ENCODE measurements around the gene PYGL.
"Not testable (repeated sequence)": the region's sequence is repeated elsewhere in the genome, so short reads cannot be mapped to it uniquely, and the experiment has no call there.

Gene PYGL

DNA sequence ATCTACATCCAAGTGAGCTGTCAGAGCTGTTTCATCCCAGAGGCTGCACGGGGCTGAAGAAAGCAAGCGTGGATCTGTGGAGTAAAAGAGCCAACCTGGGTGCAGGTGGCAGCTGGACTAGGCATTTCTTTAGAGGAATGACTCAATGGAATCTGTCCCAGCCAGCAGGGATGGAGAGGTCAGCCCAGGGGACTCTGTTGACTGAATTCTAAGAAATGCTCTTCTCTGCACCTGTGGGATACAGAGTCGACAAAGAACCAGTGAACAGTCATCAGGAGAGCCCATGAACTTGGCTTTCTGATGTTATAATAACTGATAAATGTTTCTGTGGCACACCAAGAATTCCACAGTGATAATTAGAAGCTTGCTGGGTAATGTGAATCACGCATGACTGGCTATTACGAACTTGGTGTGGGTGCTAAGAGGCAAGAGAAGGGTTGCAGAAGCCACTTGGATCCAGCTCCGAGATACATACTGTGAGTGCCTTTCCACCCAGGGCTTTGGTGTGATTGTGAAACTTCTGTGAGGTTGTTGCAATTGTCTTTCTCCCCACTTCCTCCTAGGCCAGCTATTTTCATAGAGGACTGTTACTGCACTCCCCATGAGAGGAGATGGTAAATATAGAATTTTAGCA, 16.2 kb downstream of the PYGL start:
- TF ChIP-seq, protein P1, sequence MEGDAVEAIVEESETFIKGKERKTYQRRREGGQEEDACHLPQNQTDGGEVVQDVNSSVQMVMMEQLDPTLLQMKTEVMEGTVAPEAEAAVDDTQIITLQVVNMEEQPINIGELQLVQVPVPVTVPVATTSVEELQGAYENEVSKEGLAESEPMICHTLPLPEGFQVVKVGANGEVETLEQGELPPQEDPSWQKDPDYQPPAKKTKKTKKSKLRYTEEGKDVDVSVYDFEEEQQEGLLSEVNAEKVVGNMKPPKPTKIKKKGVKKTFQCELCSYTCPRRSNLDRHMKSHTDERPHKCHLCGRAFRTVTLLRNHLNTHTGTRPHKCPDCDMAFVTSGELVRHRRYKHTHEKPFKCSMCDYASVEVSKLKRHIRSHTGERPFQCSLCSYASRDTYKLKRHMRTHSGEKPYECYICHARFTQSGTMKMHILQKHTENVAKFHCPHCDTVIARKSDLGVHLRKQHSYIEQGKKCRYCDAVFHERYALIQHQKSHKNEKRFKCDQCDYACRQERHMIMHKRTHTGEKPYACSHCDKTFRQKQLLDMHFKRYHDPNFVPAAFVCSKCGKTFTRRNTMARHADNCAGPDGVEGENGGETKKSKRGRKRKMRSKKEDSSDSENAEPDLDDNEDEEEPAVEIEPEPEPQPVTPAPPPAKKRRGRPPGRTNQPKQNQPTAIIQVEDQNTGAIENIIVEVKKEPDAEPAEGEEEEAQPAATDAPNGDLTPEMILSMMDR (IDR thresholded peaks at IDR 0.05; ENCODE audit: borderline replicate concordance, control extremely low read depth, extremely low read depth, insufficient read depth, missing control alignments) = no peak
- peak; percentile 38 for DNase-seq (ENCODE audit: low spot score)
- in situ Hi-C loops (cut with MboI; ENCODE audit: low sequenced_read_pairs, unreplicated experiment) = no loop called here

DNA sequence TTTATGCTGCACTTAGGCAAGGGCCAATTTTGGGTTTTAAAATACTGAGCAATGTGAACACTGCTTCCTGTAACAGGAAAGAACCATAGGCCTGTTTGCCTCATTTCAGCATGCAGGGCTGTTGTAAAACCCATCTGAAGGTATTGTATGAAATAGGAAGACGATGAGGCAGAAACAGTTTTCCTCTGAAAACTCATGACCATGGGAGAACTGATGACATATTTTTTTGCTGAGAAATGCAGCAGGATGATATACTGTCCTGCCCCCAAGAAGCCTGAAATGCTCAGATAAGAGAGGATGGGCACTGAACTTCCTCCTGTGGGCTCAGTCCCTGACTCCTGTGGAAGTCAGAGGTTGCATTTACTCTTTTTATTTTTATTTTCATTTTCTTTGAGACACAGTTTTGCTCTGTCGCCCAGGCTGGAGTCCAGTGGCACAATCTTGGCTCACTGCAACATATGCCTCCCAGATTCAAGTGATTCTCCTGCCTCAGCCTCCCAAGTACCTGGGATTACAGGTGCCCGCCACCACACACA, 17.4 kb downstream of the PYGL start:
- in situ Hi-C loops (cut with MboI; ENCODE audit: low sequenced_read_pairs, unreplicated experiment) = no loop called here
- TF ChIP-seq, protein P1 (IDR thresholded peaks at IDR 0.05; ENCODE audit: borderline replicate concordance, control extremely low read depth, extremely low read depth, insufficient read depth, missing control alignments) = no peak
- no peak for DNase-seq (ENCODE audit: low spot score)

DNA sequence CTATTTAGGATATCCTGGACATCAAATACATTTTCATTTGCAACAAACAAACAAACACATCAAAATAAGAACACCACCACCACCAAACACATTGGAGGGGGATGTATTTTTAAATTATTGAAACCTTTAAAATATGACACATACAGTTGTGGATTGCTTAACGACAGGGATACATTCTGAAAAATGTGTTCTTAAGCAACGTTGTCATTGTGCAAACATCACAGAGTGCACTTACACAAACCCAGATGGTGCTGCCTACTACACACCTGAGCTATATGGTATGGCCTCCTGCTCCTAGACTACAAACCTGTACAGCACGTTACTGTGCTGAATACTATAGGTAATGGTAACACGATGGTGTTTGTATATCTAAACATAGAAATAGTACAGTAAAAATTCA, 19.4 kb downstream of the PYGL start:
- in situ Hi-C loops (cut with MboI; ENCODE audit: low sequenced_read_pairs, unreplicated experiment) = no loop called here
- no peak for DNase-seq (ENCODE audit: low spot score)
- TF ChIP-seq, protein P1 (IDR thresholded peaks at IDR 0.05; ENCODE audit: borderline replicate concordance, control extremely low read depth, extremely low read depth, insufficient read depth, missing control alignments) = no peak

DNA sequence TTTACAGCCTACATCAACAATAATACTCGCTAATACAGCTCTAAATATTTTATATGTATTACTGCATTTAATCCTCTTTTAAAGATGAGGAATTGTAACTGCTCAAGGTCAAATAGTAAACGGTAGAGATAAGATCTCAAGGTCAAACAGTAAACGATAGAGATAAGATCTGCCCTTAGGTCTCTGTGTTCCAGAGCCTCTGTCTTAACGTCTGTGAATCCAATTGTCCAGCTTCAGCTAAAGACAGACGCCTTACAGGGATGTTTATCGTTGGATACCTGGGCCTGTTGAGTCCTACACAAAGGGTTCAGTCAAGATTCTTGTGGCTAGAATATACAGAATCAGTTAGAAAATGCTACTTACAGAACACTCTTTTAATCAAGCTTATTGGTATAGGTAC, 20.0 kb downstream of the PYGL start:
- in situ Hi-C loops (cut with MboI; ENCODE audit: low sequenced_read_pairs, unreplicated experiment) = no loop called here
- no peak for DNase-seq (ENCODE audit: low spot score)
- TF ChIP-seq, protein P1 (IDR thresholded peaks at IDR 0.05; ENCODE audit: borderline replicate concordance, control extremely low read depth, extremely low read depth, insufficient read depth, missing control alignments) = no peak

DNA sequence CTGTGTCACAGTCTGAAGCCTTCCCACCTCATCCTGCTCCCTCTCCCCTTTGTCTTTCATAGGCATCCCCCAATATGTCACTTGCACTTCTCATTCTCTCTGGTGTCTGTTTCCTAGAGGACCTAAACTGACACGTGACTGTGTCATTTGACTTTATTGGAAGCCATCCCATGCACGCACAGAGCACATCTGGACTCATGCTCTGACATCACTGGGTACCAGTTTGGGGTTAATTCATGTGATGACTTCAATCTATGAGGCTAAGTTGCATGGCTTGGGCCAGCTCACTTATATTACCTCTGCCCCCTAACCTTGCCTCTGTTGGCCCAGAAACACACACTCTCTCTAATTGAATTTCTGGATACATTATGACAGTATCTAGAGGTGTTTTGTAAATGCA, 21.5 kb downstream of the PYGL start:
- TF ChIP-seq, protein P1 (IDR thresholded peaks at IDR 0.05; ENCODE audit: borderline replicate concordance, control extremely low read depth, extremely low read depth, insufficient read depth, missing control alignments) = no peak
- DNase-seq (ENCODE audit: low spot score) = no peak
- in situ Hi-C loops (cut with MboI; ENCODE audit: low sequenced_read_pairs, unreplicated experiment) = no loop called here

DNA sequence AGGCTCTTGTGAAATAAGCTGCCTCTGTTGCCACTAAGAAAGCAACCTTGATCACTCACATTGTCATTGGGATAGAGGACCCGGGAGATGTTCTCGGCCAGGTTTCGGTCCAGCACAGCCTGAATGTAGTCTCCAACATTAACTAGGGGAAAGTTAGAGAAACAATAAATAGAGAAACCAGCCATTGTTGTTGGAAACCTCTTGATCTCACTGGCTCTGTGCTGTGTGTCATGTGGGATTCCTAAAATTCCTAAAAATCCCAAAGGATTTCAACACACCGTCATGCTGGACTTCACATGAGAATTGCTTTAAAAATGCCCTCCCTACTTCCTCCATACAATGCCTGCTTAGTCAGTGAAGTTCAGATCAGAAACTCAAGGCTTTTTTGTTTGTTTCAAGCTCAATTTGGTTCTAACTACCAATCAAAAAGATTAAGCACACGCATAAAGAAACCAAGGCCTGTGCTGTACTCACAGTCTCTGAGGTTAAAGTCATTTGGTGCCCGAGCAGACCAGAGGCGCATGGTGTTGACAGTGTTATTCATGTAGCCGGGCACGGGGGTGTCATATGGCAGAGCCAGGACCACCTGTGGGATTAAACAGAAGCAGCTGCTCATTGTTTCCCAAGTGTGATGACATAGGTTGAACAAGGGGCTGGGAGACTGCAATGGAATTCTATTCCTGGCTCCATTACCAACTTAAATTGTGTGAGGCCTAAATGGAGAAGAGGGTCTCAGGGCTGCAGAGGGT, 23.6 kb downstream of the PYGL start:
- TF ChIP-seq, protein P1 (IDR thresholded peaks at IDR 0.05; ENCODE audit: borderline replicate concordance, control extremely low read depth, extremely low read depth, insufficient read depth, missing control alignments) = no peak
- in situ Hi-C loops (cut with MboI; ENCODE audit: low sequenced_read_pairs, unreplicated experiment) = no loop called here
- no peak for DNase-seq (ENCODE audit: low spot score)

DNA sequence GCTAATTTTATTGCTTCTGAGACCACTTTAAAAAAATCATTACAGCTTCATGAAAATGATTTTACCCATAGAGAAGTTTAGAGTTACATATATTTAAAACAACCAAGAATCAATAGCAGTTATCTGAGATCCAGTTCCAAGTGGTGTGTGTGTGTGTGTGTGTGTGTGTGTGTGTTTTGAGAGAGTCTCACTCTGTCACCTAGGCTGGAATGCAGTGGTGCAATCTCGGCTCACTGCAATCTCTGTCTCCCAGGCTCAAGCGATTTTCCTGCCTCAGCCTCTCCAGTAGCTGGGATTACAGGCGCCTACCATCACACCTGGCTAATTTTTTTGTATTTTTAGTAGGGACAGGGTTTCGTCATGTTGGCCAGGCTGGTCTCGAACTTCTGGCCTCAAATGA, 24.8 kb downstream of the PYGL start:
- DNase-seq (ENCODE audit: low spot score); in situ Hi-C loops (cut with MboI; ENCODE audit: low sequenced_read_pairs, unreplicated experiment): not testable (repeated sequence)
